COLO668 (cell line): ENCODE data around the gene MRM2.

Source experiments
- DNase-seq: peaks from one replicate; lab custom pipeline; 2025; ENCODE audit not compliant: unreplicated experiment; lab: John Stamatoyannopoulos, UW

Gene MRM2

DNA sequence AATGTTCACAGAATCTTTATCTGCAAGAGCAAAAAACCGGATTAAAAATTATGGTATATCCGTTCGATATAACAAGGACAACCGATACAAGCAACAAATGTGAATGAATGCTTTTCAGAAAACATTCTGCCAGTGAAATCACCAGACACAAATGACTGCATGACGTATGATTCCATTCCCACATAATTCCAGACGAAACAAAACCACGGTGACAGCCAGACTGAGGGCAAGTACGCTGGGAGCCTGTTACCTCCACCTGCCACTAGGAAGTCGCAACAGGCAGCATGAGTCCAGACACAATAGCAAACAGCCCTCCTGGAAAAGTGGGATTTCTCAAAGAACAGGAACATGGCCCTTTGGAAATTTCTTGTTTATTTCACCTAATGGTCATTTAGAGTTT lies 51.0 kb downstream of the MRM2 start:
- DNase-seq: peak; percentile 40

DNA sequence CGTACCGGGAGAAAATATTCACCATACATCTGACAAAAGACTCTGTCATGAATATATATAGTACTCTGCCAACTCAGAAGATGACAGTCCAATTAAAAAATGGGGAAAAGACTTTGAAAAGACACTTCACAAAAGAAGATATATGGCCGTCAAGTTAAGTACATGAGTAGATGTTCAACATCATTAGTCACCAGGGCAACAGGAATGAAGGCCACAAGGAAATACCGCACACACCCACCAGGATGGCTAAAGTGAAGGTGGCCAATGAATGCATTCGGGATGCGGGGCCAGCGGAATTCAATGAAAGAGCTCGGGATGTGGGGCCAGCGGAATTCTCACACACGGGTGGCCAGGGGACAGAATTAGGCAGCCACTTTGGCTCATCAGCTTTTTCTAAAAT lies 51.5 kb downstream of the MRM2 start:
- peak; percentile 44 for DNase-seq

DNA sequence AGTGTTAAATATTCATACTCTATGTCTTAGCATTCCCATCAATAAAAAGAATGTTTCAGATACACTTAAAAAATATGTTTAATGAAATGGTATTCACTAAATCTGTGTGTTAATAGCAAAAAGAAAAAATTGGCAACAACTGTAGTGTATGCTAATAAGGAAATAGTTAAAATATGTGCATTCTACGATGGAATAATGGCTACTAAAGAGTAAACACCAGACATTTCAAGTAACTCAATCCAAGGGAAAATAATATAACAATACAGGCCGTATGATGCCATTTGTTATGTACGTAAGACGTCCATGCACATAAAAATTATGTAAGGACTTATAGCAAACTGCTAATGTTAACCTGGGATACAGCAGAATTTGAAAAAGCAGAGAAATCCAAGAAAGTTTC lies 55.8 kb downstream of the MRM2 start:
- DNase-seq: no peak

GRCh38 chr7:2185715-2186114 lies 56.3 kb downstream of the MRM2 start:
- no peak for DNase-seq
